ENCODE results near the gene LDB3.
A peak's percentile ranks its signal among the peaks of the same experiment; 100 is the strongest.

LDB3 gene

GRCh38 chr10:86665868-86666267 lies 2.4 kb upstream of the LDB3 start:
- no peak for DNase-seq

DNA sequence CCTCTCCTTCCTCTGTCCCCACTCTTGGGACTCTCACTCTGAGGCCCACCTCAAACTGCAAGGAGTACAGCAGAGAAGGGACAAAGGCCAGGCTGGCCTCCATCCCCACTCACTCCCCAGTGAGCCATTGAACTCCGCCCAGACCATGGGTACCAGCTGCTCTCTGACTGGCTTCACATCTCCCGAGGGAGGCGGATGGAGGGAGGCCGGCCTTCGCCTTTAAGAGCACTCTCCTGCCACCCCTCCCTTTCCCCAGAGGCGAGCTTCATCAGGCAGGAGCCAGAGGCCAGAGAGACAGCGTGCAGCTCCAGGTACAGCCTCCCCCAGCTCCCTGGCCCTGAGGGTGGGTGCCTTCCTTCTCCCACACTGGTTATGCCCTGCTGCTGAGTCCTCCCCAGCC lies 1.8 kb upstream of the LDB3 start:
- DNase-seq = no peak

GRCh38 chr10:86667421-86668181 lies 710 bp upstream of the LDB3 start:
- DNase-seq = no peak

DNA sequence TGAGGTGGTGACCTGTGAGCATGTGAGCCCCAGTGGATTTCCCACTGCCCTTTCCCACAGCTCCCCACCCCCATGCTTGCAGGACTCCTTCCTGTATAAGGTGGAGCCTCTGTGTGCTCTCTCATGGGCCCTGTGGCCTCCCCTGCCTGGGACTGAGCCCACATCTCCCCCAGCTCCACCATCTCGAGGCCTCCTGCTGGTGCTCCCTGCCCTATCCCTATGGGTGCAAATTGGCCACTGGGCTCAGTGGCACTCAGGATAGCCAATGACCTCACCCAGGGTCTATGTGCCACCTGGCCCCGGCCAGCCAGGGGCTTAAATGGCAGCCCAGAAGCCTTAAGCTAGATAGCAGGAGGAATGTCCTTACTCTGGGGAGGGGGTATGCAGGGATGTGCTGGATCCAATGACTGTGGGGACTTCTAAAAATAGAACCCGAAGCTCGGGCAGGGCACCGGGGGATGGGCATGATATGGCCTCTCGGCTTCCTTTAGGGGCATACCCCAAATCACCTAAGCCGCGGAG lies 2.0 kb downstream of the LDB3 start:
- no peak for DNase-seq

GRCh38 chr10:86670876-86671275 lies 2.6 kb downstream of the LDB3 start:
- no peak for DNase-seq

DNA sequence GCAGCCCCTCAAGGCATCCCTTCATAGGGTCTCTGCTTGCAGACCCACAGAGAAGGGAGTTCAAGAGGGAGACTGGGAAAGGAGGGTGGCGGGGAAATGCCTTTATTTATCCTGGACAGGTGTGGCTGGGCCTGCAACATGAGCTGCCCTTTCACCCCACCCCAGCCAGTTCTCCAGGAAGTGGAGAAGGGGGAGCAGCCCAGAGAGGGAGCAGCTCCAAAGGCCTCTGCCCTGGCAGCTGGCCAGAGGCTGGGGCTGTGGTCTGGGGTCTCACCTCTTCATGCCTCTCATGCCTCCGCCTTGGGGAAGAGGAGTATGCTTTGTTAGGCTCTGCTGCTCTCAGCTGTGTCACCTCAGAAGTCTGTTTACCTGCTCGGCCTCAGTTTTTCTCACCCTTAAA lies 3.1 kb downstream of the LDB3 start:
- no peak for DNase-seq

GRCh38 chr10:86671985-86672710 lies 3.8 kb downstream of the LDB3 start:
- no peak for DNase-seq

DNA sequence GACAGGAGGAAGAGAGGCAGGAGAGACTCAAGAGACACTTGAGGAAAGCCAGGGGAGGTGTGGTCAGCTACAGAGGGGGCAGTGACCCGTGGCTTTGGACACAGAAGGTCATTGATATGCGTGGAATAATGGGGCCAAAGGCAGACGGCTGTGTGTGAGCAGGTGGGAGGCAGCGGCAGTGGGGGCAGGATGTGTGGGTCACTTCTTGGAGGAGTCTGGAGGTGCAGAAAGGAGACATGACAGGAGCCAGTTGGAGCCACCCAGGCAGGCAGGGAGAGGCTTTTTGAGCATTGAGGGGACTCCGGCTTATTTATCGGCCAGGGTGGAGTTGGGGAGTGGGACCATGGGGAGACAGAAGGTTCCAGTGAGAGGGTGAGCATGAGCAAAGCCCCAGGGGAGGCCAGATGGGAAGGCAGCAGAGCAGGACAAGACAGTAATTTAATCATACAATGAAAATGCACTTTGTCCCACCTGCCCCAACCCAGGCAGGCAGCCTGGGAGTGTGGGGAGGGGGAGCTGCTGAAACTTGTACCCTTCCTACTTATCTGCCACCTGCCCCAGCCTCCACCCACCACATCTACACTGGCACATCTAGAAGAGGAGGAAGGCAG lies 5.0 kb downstream of the LDB3 start:
- DNase-seq = no peak

GRCh38 chr10:86673827-86674581 lies 5.7 kb downstream of the LDB3 start:
- no peak for DNase-seq

- DNase-seq = no peak
Measured at GRCh38 chr10:86674912-86675311, 6.6 kb downstream of the LDB3 start.

DNA sequence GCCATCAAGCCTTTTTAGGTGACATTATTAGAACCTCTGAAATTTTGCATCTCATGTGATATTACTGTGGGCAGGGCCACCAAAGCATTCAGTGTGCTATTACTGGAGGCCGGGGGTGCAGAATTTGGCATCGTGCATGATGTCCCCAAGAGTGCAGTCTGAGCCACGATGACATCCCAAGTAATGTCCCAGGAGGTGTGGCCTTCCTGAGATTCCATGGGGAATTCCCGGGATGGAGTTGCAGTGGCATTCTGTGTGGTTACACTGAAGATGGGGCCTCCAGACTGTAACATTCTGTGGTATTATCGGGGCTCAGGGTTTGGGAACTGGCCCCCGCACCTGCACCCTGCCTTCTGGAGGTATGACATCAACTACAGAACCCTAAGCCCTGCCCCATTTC lies 9.1 kb downstream of the LDB3 start:
- no peak for DNase-seq

DNA sequence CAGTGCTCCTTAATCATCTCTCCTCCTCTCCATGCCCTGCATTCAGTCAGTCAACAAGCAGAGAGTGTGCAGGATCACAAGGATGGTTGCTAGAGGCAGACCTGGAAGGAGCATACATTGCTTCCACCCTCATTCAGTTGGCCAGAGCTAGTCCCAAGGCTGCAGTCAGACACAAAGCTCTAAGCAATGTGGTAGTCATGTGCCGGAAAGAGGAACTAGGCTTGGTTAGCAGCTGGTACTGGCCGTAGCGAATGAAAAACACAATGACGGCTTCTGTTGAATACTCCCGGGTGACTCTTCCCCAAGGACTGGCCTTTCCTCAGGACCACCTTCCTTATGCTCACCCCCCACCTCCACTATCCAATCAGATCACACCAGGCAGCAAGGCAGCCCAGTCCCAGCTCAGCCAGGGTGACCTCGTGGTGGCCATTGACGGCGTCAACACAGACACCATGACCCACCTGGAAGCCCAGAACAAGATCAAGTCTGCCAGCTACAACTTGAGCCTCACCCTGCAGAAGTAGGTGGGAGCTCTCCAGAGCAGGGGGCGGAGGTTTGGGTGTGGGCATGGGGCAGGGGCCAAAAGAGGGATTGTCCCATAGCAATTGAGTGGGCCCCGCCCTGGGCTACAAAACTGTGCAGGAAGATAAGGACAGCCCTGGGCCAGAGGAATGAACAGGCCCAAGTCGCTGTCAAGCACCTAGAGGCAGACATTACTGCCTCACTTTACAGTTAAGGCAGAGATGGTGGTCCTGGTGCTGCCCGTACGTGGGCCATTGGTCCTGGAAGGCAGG lies 10.9 kb downstream of the LDB3 start:
- peak; percentile 64 to 66 for DNase-seq

DNA sequence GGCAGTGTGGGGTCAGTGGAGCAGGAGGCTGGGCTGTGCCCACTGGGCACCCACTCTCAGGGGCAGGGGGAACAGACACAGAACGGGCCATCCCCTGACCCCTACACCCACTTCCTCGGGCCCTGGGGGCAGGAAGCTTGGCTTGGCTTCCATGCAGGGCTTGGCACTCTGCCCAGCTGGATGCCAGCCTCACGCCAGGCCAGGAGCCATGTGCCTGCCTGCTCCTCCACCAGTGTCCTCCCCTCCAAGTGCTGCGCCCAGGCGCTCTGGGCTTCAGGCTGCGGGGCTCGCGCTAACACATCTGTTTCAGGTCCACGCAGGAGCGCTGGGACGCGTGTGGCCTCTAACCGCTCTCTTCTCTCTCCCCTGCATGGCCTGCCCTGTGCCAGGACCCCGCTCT lies 12.7 kb downstream of the LDB3 start:
- DNase-seq = no peak

DNA sequence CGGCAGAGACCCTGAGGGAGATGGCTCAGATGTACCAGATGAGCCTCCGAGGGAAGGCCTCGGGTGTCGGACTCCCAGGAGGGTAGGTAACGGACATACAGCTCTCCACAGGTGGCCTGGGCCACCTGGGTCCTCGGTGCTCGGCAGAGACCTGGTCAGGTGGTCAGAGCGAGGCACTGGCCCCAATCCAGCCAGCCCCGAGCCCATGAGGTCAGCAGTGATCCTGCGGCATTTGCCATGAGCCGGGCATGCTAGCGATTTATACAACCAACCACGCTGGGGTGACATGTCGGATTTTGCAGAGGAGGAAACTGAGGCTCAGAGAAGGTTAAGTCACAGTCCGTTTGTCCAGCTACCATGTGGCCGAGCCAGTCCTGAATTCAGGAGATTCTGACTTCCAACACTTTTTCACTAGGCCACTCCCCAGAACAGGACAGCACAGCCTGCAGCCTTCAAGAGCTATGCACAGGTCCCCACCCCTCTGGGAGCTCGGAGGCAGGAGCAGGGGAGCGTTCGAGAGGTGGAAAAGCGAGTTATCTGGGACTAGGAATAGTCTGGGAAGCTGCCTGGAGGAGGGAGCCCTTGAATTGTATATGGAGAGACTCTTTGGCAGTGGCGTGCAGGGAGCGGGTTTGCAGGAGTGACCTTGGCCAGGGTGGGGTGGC lies 13.5 kb downstream of the LDB3 start:
- DNase-seq = no peak

DNA sequence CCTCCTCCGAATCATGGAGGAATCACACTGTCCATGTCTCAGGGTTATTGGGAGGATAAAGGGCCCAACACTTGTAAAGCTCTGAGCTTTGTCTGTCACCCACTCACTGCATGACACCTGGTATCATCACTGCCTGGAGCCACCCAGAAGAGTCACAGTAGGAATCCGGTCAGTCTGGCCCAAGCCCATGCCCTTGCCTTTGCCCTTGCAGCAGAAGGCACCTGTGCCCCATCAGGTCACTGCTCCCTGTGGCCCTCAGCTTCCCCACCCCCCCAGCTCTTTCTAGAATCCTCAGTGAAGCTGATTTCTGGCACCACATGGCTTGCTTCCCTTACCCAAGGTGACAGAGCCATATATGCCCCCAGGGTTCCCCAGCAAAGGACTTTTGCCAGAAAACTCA lies 14.4 kb downstream of the LDB3 start:
- DNase-seq = no peak

DNA sequence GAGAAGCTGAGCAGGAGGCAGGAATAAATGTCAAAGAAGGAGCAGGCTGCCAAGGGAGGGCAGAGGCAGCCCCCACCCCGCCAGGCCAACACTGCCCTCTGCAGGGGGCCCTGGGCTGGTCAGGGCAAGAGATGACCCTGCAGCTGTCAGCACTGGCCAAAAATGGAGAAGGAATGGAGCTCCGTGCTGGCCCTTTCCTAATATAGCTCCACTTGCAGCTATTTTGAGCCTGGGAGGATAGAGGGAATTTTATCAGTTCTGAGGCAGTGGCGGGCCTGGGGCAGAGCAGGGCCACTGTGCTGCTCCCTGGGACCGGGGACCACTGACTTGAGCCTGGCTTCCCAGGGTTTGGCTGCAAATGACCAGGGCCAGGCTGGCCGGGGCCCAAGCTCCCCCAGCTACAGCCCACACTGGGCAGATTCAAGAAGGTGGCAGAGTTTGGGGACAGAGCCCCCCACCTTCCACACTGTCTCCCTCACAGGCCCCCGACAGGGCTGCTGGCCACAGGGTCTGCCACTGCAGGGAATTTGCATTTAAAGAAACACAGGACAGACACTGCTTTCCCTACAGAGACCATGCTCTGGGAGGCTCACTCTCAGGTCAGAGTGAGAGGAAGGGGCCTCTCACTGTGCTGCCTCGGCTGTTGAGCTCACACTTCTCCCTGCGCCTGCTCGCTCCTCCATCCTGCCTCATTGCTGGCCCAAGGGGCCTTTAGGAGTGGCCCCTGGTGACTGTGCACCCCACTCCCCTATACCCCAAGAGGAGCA lies 16.2 kb downstream of the LDB3 start:
- no peak for DNase-seq

- DNase-seq = no peak
Measured at GRCh38 chr10:86685416-86685815, 17.1 kb downstream of the LDB3 start.

DNA sequence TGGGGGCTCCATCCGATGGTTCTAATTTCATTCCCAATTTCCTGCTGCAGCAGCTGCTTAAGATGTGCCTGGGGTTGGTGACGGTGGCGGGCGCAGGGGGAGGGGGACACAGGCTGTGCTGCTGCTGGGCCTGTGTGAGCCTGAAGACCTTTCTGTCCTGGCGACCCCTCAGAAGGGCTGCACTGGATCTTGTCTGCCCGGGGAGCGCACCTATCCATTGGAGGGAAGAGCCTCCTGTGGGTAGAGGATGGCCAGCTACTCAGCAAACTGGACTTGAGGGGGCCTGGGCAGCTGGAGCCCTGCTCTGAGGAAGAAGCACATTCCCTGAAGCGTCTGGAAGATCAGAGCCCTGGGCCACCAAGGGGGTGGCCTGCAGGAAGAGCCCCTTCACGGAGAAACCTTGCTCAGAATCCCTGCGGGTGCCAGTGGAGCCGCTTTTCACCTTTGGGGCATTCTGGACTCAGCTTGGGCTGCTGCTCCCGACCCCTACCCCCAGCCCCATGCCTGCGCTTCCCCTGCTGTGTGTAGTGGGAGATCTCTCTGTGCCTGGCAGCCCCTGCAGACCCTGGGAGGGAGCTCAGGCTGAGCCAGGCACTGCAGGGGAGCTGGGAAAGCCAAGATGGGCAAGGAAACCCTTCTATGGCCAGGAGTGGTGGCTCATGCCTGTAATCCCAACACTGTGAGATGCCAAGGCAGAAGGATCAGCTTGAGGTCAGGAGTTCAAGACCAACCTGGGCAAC lies 17.8 kb downstream of the LDB3 start:
- no peak for DNase-seq

GRCh38 chr10:86686972-86687371 lies 18.7 kb downstream of the LDB3 start:
- DNase-seq = no peak

- DNase-seq = no peak
Measured at GRCh38 chr10:86687750-86688149, 19.4 kb downstream of the LDB3 start.
